Measurements from ENCODE around the gene KCNQ5.

KCNQ5 gene

DNA sequence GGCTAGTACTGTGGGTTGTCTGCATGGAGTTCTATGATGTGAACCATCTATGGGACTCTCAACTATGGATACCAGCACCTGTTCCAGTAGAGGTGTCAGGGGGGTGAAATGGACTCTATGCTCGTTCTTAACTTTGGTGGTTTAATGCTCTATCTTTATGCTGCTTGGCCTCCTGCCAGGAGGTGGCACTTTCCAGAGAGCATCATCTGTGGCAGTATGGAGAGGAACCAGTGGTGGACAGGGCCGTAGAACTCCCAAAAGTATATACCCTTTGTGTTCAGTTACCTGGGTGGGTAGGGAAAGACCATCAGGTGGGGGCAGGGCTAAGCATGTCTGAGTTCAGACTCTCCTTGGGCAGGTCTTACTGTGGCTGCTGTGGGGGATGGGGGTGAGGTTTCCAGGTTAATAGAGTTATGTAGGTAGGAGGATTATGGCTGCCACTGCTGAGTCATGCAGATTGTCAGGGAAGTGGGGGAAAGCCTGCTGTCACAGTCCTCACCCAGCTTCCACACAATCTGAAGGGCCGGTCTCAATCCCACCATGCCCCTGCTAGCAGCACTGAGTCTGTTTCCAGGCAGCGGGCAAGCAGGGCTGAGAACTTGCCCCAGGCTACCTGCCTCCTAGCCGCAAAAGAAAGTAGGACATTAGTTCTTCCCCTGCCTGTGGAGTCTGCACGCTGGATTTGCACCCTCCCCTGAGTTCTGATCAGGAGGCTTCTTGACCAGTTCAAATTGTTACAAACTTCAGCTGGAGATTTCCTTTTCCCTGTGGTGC is 284.0 kb downstream of the KCNQ5 start:
- DNase-seq (ENCODE audit: low read depth) = no peak

DNA sequence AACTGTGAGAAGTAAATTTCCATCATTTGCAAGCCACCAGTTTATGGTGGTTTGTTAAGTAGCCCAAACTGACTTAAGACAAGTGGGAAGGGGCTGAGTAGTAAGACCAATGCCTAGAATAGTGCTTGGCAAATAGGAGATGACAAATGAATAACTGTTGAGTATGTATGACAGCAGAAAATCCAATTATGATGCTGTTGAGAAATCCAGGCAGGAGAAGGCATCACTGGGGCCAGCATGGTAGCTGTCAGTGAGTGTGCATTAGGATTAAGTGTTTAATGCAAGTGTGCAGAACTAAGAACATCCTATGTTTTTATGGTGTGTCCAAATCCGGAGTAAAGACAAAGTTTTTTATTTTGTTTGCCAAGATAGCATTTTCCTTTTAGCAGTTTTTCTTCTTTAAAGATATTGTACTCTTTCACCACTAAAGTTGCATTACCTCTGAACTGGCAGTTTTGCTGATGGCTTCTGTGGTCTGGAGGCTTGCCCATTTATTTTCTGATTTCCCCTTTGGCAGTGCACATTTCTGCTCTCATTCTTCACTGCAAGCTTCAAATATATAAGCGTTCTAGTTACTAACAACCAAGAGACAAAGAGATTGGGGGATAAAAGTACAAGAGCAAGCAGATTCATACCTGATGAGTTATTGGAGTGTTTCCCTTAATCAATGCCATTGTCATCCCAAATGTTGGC is 289.7 kb downstream of the KCNQ5 start:
- no peak for DNase-seq (ENCODE audit: low read depth)

DNA sequence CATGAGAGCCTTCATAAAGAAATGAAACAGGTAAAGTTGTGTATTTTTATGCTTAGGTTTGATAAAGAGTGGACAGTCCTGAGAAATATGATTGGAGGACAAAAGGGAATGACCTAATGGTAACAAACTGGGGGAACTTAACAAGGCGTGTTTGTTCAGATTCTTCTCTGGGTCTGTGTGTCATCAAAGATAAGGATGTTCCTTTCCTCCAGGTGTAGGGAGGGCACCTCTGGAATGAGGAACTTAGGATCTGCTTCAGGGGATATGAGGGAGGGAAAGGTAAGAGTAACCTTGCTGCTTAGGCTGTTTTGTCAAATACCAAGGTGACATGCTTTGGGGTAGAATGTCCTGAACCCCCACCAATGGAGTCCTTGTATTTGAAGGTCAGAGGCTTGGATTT is 291.9 kb downstream of the KCNQ5 start:
- no peak for DNase-seq (ENCODE audit: low read depth)

DNA sequence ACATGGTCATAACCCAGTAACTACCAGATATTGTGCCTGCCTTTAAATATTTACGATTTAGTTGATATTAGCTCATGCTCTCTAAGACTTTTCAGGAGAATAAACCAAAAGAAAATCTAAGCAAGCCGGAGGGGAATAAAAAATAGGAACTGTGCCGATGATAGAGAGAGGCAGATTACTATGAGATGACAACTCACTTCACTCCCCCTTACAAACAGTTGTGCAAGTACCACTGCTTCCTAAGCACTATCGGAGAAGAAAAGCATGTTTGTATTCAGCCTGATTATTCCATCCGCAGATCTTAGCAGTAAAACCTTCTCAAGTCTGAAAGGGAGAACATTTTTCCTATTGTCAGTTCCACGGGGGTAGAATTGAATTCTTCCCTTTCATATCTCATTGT is 294.4 kb downstream of the KCNQ5 start:
- DNase-seq (ENCODE audit: low read depth) = no peak

DNA sequence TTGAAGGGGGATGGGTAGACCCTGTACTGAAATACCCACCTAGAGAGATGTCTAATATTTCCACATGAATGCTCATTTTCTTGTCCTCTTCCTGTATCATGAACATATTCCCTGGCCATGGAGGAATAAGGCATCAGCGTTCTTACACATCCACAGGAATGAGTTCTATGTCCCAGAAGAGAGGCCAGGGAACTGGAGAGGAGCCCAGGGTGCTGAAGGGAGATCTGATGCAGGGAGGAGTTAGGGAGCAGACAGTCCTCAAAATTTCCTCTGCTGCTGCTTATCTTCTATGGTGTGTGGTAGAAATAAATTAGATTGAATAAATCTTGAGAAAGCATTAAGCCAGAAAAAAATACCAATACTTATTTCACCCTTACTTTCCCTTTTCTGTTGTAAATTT is 295.0 kb downstream of the KCNQ5 start:
- no peak for DNase-seq (ENCODE audit: low read depth)

DNA sequence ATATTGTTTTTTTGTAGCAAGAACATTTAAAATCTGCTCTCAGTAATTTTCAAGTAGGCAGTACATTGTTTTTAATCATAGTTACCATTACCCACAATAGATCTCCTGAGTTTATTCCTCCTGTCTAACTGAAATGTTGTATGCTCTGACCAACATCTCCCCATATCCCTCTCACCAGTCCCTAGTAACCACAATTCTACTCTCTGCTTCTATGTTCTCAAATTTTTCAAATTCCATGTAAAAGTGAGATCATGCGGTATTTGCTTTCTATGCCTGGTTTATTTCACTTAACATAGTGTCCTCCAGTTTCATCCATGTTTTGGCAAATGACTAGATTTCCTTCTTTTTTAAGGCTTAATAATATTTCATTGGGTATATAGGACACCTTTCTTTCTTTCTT is 300.5 kb downstream of the KCNQ5 start:
- DNase-seq (ENCODE audit: low read depth) = no peak

DNA sequence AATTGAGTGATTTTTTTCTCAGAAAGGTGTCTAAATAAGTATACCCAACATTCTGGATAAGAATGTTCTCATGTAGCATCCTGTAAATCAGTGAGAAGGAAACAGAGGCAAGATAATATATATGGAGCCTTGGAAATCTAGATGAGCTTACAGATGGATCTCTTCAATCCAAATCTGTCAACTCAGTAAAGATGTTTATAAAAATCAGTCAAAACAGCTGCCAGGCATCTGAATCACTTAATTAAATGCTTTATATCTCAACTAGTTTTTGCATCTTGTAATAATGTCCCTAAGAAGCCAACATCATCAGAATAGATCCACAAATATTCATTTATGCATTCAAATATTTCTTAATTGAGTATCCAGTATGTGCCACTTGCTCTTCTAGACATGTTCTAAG is 303.3 kb downstream of the KCNQ5 start:
- DNase-seq (ENCODE audit: low read depth) = no peak

DNA sequence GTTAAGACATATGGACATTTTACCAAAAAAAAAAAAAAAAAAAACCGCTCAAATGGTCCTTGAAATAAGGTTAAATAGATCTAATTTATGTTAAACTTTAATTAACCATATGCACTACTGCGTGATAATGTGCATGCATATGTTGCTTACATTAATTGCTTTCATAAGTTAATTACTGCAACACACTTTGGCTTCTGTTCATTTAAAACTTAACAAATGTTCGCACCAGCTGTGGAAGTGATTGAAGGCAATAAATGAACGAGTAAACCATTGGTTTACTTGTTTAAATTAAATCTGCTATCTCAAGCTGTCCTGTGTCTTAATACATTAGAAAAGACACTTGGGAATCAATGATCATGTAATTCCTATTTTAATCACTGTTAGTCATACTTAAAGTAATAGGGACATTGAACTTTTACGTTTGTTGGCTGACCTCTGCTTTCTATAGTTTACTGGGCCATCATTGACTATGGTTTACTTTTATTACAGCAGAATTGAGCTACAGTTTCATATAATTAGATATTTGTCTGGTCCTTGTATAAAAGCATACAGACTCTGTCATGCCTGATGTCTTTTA is 308.8 kb downstream of the KCNQ5 start:
- no peak for DNase-seq (ENCODE audit: low read depth)

DNA sequence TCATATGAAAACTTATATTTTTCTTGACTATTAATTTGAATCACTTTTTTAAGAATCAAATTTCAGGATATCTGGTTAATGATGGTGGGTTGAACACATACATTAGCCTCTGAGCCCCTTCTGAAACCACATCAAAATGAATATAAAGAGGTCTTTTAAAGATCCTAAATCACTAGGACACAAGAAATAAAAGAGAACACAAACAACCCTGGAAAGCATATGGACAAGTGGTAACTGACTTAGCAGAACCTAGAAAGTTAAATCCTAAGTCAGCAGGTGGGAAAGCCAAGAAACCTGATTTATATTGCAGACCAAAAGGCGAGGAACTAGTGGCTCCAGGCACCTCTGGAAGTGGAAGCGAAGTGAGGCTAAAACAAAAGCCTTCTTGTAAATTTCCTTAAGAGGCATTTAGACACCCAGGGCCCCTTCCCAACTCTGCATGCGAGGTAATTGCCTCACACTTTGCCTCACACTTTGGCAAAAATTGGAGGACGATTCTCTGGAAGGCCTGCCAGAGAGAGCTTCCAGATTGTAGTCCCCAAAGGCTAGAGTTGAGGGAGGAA is 309.5 kb downstream of the KCNQ5 start:
- no peak for DNase-seq (ENCODE audit: low read depth)

DNA sequence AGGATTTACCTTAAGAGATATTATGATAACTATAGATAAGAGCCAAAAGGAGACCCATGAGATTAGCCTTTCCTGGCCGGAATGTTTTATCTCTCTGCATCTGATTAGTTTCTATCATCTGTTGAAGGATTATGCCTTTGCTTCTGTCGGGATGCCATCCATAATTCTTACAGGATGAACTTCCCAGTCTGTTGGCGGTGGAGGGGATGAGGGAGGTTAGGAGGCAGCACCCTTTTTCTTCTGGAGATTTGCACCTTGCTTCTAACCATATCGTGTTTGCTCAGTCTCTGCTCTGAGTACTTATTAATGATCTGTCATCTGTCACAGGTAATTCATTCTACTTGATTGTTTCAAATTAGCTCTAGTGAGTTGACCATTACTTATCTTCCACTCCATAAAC is 311.4 kb downstream of the KCNQ5 start:
- DNase-seq (ENCODE audit: low read depth) = no peak

DNA sequence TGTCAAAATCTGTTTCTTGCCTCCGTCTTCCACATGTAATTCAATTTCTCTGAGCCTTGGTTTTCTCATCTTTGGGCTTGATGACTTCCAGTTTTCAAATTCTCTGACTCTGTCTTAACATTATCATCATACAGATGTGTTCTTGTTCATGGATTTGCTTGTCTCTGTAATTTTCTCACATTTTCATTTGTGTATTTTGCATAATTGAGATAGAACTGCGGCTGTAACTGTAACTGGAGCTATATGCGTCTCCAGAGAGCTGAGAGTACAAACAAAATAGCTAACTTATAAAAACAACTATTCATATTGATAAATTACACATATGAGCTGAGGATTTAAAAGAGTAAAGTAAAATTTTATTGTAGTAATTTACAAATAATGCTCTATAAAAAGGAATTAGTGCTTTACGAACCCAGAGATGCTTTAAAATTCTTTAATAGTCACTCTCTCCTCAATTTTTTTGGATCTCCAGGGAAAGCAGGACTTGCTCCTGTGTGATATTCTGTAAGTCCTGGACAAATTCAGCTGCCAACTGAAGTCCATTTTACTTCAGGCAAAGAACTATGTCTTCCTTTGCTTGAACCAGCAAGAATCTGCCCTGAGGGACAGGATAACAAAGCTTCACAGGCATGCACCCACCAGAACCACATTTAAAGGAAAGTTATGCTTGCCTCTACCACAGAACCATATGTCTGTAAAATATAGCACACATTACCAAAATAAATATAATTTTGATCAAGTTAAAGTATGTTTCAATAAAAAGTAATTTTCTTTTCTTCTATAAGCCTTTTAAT is 315.1 kb downstream of the KCNQ5 start:
- DNase-seq (ENCODE audit: low read depth) = no peak

DNA sequence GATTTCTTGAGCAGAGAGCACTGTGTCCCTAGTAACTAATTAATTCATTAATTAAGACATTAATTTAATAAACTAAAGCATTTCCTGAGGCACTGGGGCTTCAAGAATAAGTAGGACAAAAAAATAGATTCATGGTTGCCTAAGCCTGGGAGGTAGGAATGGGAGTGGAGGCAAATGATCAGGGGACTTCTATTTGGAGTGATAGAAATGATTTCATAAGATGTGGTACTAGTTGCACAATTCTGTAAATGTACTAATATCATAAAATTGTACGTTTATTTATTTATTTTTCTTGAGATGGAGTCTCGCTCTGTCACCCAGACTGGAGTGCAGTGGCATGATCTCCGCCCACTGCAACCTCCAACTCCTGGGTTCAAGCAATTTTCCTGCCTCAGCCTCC is 316.2 kb downstream of the KCNQ5 start:
- DNase-seq (ENCODE audit: low read depth) = no peak

DNA sequence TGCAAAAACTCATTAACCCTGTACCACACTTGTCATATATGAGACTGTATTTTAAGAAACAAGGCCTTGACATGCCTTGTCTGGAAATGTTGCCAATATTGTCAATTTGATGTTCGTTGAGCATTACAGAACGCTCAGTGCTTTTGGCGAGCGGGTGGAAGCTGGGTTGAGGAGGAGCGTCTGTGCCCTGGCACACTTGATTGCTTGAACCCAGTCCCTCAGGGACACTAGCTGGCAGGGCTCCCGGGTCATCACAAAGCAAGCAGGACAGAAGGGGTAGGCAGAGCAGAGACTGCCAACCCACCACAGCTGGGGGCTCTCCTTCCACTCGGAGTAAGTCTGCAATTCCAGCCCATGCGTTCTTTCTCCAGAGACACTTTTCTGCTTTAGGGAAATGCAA is 317.1 kb downstream of the KCNQ5 start:
- no peak for DNase-seq (ENCODE audit: low read depth)

DNA sequence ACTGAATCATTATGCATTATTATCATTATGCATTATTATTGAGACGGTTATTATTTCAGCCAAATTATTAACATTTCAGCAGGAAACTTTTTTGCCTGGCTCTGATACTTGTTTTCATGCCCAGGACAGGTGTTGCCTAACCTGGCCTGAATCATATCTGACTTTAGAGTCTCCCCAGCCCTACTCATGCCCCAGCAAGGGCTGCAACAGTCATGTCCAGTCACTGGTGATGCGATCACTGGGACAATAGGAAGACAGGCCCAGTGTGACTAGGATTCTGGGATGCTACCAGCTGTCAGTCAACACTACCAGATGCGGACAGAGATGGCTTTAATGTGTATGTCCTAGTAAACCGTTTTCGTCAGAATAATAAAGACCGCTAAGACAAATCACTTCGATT is 318.4 kb downstream of the KCNQ5 start:
- DNase-seq (ENCODE audit: low read depth) = no peak

DNA sequence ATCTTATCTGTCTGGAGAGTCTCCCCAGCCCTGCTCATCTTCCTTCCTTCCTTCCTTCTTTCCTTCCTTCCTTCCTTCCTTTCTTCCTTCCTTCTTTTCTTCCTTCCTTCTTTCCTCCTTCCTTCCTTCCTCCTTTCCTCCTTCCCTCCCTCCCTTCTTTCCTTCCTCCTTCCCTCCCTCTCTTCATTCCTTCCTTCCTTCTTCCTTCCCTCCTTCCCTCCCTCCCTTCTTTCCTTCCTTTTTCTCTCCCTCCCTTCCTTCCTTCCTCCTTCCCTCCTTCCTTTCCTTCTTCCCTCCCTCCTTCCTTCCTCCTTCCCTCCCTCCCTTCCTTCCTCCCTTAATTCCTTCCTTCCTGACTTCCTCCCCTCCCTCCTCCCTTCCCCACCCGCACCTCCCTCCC is 319.4 kb downstream of the KCNQ5 start:
- no peak for DNase-seq (ENCODE audit: low read depth)

DNA sequence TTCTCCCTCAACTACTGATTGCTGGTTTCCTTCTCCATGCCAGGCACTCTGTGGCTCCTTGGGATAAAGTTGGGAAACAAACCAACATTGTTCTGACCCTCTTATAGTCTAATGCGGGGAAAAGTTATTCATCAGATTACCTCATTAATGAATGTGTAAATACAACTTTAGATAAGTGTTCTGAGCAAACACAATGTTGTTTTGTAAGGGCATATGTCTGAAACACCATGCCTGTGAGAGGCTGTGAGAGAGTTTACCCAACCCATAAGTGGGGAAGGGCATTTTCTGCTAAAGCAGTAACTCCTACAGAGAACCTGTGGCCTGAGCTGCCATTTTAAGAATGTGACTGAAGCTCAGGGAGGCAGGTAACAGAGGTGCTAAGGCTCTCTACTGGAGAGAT is 319.9 kb downstream of the KCNQ5 start:
- DNase-seq (ENCODE audit: low read depth) = no peak

DNA sequence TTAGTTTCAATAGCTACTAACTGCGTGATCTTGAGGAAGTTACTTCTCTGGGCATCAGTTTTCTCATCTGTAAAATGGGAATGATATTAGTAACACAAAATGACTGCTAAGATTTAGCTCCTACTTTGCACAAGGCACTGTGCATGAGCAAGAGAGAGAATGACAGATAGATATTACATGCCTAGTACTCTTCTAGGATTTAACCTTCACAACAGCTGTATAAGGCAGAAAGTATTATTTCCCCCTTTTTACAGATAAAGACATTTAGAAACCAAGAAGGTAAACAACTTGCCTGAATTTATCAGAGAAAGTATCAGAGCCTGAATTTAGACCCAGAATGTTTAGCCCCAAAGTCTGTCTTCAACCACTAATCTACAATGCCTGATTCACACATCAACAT is 321.8 kb downstream of the KCNQ5 start:
- no peak for DNase-seq (ENCODE audit: low read depth)

DNA sequence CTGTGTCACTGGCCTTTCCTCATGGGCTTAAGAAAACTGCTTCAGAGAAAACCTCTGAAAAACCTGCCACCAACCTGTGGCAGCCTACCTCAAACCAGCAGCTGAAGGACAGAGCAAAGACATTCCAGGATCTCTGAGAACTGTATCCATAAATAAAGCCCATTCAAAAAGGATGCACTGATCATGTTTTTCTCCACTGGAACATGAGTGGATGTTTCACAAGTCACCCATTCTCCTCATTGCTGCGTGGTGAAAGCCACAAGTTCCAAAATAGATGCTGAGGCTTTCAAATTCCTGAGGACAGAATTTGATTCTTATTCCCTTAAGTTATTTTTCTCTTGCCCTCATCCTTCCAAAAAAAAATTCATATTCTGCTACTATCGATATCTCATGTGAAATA is 322.8 kb downstream of the KCNQ5 start:
- no peak for DNase-seq (ENCODE audit: low read depth)

DNA sequence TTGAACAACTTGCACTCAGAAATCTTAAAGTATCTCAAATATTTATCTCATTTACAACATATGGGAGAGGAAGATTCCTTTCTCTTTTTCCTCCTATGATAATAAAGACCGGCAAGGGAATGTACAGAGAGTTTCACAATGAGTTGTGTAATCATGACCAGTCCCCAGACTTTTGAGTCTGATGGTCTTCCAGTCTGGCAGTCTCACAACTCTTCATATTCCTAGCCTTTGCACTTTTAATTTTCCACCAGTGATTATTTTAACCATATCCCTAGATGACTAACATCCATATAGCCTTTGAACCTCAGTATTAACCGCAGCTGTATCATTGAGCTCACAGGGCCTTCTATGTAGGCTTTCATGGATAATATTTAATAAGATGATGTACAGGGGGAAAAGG is 324.9 kb downstream of the KCNQ5 start:
- no peak for DNase-seq (ENCODE audit: low read depth)

DNA sequence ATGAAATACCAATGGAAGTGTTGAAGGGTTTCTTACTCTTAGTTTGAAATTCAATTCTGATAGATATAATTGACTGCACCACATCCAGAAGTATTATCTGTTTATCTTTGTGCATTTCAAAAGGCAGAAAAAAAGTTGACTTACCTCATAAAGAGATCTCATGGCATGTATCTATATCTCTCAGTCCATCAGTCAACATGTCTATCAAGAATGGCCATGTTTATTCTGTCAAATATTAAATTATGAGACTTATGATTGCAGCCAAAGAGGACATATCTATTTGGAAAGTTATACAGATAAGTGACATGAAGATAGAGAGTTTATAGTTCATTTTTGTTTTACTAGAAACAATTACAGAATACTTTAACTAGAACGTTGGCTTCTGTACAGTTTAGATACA is 325.7 kb downstream of the KCNQ5 start:
- DNase-seq (ENCODE audit: low read depth) = no peak

DNA sequence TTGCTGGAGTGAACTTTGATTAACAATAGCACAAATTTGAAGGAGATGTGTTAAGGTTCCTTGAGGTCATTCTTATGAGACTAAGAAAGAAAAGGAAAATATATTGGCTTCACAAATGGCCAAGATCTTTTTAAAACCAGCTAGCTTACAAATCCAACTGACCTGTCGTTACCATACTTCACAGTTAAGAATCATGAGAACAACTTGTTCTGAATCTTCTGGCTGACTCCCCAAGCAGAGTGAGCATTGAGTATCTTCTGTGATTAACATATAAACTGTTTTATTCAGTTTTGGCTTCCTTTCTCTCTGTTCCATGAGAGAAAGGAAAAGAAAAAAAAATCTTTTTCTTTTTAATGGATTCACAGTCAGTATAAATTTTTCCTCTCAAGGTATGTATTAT is 326.3 kb downstream of the KCNQ5 start:
- no peak for DNase-seq (ENCODE audit: low read depth)

DNA sequence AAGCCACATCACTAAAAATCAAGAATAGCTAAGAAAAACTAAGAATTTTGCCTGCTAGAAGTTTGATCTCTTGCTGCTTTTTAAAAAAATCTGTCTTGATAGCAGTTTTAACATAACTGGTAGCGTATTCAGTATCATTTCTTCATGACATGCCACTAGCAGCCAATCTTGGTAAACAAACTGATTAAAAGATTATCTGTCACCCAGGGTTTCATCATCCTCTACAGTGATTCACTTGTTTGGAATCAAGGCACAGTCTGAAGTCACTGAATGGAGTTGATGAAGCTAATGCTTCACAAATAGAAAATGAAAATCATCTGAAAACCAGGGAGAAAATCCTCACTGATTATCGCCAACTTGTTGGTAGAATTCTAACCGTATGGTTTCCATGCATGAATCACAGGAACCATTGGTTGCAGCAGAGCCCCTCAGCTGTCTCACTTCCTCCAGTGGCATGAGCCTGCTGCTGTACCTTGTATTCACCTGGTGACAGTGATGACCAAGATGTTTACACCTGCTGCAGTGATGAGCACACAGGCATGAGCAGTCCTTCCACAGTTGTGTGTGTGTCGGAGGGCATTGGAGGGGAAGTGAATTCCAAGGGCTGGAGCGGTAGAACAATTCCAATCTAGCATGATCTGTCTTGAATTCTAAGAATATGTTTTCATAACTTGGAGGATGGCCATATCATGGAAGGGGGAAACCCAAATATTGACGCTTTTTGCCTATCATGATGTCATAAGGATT is 328.4 kb downstream of the KCNQ5 start:
- peak; percentile 83 for DNase-seq (ENCODE audit: low read depth)
